K562 (cell line): ENCODE measurements around the gene TP53BP1. TPM values are rescaled to one million over a fixed set of nuclear protein-coding genes. Genes with fewer than 3 reads are reported as not detected.

Experiments used
- CXXC5 ChIP-seq: fragments of 250-450 bp; sonication (Bioruptor Pico); IDR thresholded peaks from 2 replicates; pipeline ENCODE4 v1.8.0; 2022; ENCODE audit warnings: inconsistent platforms, mild to moderate bottlenecking, moderate library complexity
- GTF2A2 ChIP-seq: IDR thresholded peaks from 2 replicates; pipeline ENCODE4 v1.6.1; 2016; ENCODE audit warnings: mild to moderate bottlenecking, missing genetic modification characterization, missing compliant biosample characterization
- HDAC1 ChIP-seq, 2 experiments: fragments of 450-650 bp; IDR thresholded peaks; 2 replicates each; pipeline ENCODE4 v1.6.1; 2016 to 2017; ENCODE audit warnings: inconsistent platforms in 1 of 2, mild to moderate bottlenecking in 1 of 2, moderate library complexity in 1 of 2
- JUNB ChIP-seq: fragments of 450-650 bp; formaldehyde crosslinking; conservative IDR thresholded peaks from 2 replicates; pipeline ENCODE4 v1.4.0; 2020; ENCODE audit warnings: mild to moderate bottlenecking
- MBD2 ChIP-seq: sonication (generic); IDR thresholded peaks from 2 replicates; pipeline ENCODE4 v1.6.1; 2016; ENCODE audit warnings: low read depth, borderline replicate concordance
- PHB2 ChIP-seq: fragments of 450-650 bp; IDR thresholded peaks from 2 replicates; pipeline ENCODE4 v1.6.1; 2017; ENCODE audit warnings: low read depth
- POU5F1 ChIP-seq: fragments of 150-350 bp; IDR thresholded peaks from 2 replicates; pipeline ENCODE4 v1.6.1; 2014; ENCODE audit warnings: borderline replicate concordance, low read length, low read depth, mild to moderate bottlenecking; ENCODE audit not compliant: partially characterized antibody
- PPARD ChIP-seq: fragments of 250-450 bp; sonication (Bioruptor Pico); IDR thresholded peaks from 2 replicates; pipeline ENCODE4 v1.8.0; 2022; ENCODE audit warnings: inconsistent platforms, mild to moderate bottlenecking, moderate library complexity
- RCOR1 ChIP-seq, 2 experiments: IDR thresholded peaks; 2 replicates each; pipeline ENCODE4 v1.6.1; 2012; ENCODE audit warnings: low read depth in 2 of 2, low read length in 2 of 2, borderline replicate concordance in 1 of 2, improper control_type of control experiment in 1 of 2
- REST ChIP-seq, 2 experiments: fragments of 450-650 bp; formaldehyde crosslinking in 1 of 2; IDR thresholded peaks; 2 replicates each; pipeline versions ENCODE4 v1.4.0 to v1.6.1; 2014 to 2020; ENCODE audit warnings: mild to moderate bottlenecking in 2 of 2, borderline replicate concordance in 1 of 2, low read depth in 1 of 2
- SIN3B ChIP-seq: fragments of 450-650 bp; IDR thresholded peaks from 2 replicates; pipeline ENCODE4 v1.6.1; 2017; ENCODE audit warnings: low read depth, mild to moderate bottlenecking, moderate library complexity
- TOE1 ChIP-seq, 2 experiments: fragments of 450-650 bp in 1 of 2; sonication (generic) in 1 of 2; formaldehyde crosslinking in 1 of 2; IDR thresholded peaks; 2 replicates each; pipeline versions ENCODE4 v1.7.1 to v1.8.0; 2016 to 2022; ENCODE audit warnings: borderline replicate concordance in 2 of 2, mild to moderate bottlenecking in 2 of 2, antibody characterized with exemption in 1 of 2, inconsistent platforms in 1 of 2, low read depth in 1 of 2, missing genetic modification reagents in 1 of 2, moderate library complexity in 1 of 2
- ZNF695 ChIP-seq: fragments of 450-650 bp; formaldehyde crosslinking; IDR thresholded peaks from 2 replicates; pipeline ENCODE4 v1.4.0; 2020; ENCODE audit warnings: mild to moderate bottlenecking, moderate library complexity
- polyA plus RNA-seq, 8 experiments: library from polyadenylated mRNA; depleted of rRNA in 4 of 8; stranded (reverse) in 5 of 8; unstranded in 3 of 8; fragments of >200 nt; fragmentation: Nextera tagmentation in 2 of 8; fragmentation: Illumina TruSeq in 1 of 8; extraction: Ambion mirVana in 2 of 8; extraction: Trizol in 1 of 8; gene quantifications; 2 replicates each; pipeline versions ENCODE4 v1.2.1 to v1.2.3, GENCODE V29; 2011 to 2014; ENCODE audit warnings: inconsistent platforms in 1 of 8, missing spikeins in 1 of 8
- total RNA-seq, 7 experiments: library from RNA; depleted of rRNA in 6 of 7; stranded (reverse); fragments of >200 nt in 6 of 7; fragmentation: Illumina TruSeq in 2 of 7; extraction: Trizol in 2 of 7; gene quantifications; 2 replicates each; pipeline versions ENCODE4 v1.2.1 to v1.2.3, GENCODE V29; 2011 to 2021; ENCODE audit warnings: low replicate concordance in 1 of 7
- TF ChIP-seq, protein P1 (sequence below), 3 experiments: IDR thresholded peaks in 2 of 3; conservative IDR thresholded peaks in 1 of 3; 2 replicates each; pipeline ENCODE4 v1.5.1; 2011 to 2012; ENCODE audit warnings: low read length in 3 of 3, mild to moderate bottlenecking in 3 of 3, control low read depth in 2 of 3, improper control_type of control experiment in 1 of 3, inconsistent platforms in 1 of 3, low read depth in 1 of 3, mixed read lengths in 1 of 3, moderate library complexity in 1 of 3; ENCODE audit not compliant: insufficient read depth in 2 of 3
- TF ChIP-seq, protein P2 (sequence below): fragments of 250-450 bp; sonication (Bioruptor Pico); IDR thresholded peaks from 2 replicates; pipeline ENCODE4 v1.6.1; 2021; ENCODE audit warnings: mild to moderate bottlenecking

Gene TP53BP1
- total and polyA plus RNA-seq, 9 of the 15 experiments (the other 6 are each of a cell fraction or from before 2014, with no cell fraction given), result 5.7 to 63.3 (median 30.9) TPM

DNA sequence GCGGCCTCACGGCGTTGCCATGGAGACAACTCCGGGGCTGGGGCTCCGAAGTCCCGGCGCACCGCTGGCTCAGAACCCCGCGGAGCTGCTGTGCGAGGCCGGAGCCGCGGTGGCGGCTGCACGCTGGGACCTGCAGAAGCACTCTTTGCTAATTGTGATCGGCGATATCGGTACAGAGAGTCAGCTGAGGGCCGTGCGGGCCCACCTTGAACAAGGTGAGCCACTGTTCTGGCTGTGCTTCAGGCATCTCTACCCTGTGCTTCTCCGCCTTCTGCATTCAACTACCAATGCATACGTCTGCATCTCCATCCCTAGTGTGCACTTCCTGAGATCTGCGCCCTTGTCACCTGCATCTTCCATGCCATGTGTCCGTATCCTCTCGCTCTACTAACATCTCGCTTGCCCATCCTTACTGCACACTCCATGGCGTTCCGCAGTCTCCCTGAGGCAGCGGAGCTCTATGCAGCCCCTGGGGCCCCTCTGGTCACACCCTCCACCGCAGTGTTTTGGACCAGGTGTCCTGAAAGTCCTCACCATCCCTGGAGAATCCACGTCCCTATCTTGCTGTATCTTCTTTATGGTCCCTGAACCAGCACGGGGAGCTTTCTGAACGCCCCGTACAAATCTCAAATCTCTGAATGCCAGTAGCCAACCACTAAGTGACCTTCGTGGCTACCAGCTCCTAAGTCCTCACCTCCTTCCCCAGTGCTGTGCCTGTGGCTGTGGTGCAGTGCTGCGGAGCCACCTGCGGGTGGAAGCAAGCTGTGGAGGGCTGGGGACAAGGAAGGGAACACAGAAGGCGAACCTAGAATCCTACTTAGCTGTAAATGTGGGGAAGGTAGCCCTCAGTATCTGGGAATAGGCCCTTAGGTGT is 18.3 kb upstream of the TP53BP1 start (continued):
- peak; percentile 56; the same call in 1 of the 2 replicates for TF ChIP-seq REST (IDR thresholded peaks at IDR 0.05; ENCODE audit: borderline replicate concordance)
- no peak for TF ChIP-seq REST (CRISPR knock-in tag; IDR thresholded peaks at IDR 0.05; ENCODE audit: low read depth)
- no peak for TF ChIP-seq PPARD (CRISPR knock-in tag)
- no peak for TF ChIP-seq POU5F1
- TF ChIP-seq RCOR1 (IDR thresholded peaks at IDR 0.05; ENCODE audit: borderline replicate concordance in 1 of 2, low read depth in 2 of 2, low read length in 2 of 2), result peak in 1 of 2 experiments; percentile 55; a peak in 2 of 4 replicates
- TF ChIP-seq, protein P1, sequence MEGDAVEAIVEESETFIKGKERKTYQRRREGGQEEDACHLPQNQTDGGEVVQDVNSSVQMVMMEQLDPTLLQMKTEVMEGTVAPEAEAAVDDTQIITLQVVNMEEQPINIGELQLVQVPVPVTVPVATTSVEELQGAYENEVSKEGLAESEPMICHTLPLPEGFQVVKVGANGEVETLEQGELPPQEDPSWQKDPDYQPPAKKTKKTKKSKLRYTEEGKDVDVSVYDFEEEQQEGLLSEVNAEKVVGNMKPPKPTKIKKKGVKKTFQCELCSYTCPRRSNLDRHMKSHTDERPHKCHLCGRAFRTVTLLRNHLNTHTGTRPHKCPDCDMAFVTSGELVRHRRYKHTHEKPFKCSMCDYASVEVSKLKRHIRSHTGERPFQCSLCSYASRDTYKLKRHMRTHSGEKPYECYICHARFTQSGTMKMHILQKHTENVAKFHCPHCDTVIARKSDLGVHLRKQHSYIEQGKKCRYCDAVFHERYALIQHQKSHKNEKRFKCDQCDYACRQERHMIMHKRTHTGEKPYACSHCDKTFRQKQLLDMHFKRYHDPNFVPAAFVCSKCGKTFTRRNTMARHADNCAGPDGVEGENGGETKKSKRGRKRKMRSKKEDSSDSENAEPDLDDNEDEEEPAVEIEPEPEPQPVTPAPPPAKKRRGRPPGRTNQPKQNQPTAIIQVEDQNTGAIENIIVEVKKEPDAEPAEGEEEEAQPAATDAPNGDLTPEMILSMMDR (IDR thresholded peaks at IDR 0.05 in 2 of 3, conservative IDR thresholded peaks at IDR 0.05 in 1 of 3; ENCODE audit: insufficient read depth in 2 of 3, low read depth in 1 of 3, low read length in 3 of 3), result peak; percentile 56 to 68 (median 64)
- TF ChIP-seq JUNB (CRISPR knock-in tag), result no peak
- TF ChIP-seq TOE1 (IDR thresholded peaks at IDR 0.05; ENCODE audit: borderline replicate concordance), result no peak
- TF ChIP-seq TOE1 (CRISPR knock-in tag; IDR thresholded peaks at IDR 0.05; ENCODE audit: borderline replicate concordance, low read depth), result 0 out of 2 replicates have a peak, but pooled peaks have one; percentile 72
- TF ChIP-seq SIN3B, result no peak
- TF ChIP-seq HDAC1 (IDR thresholded peaks at IDR 0.05), result no peak
- TF ChIP-seq MBD2, result no peak
- peak; percentile 3; the same call in 1 of the 2 replicates for TF ChIP-seq CXXC5 (CRISPR knock-in tag)
- TF ChIP-seq GTF2A2, result no peak
- TF ChIP-seq, protein P2, sequence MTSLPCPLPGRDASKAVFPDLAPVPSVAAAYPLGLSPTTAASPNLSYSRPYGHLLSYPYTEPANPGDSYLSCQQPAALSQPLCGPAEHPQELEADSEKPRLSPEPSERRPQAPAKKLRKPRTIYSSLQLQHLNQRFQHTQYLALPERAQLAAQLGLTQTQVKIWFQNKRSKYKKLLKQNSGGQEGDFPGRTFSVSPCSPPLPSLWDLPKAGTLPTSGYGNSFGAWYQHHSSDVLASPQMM (CRISPR knock-in tag), result no peak
- no peak for TF ChIP-seq PHB2
- no peak for TF ChIP-seq ZNF695 (CRISPR knock-in tag)
